NCI-H2107 (cell line): ENCODE data around the gene PIK3R5.
"Not testable (repeated sequence)": the region's sequence is repeated elsewhere in the genome, so short reads cannot be mapped to it uniquely, and the experiment has no call there.

ENCODE experiments used
- DNase-seq: peaks from one replicate; lab custom pipeline; 2025; lab: John Stamatoyannopoulos, UW

The PIK3R5 gene

DNA sequence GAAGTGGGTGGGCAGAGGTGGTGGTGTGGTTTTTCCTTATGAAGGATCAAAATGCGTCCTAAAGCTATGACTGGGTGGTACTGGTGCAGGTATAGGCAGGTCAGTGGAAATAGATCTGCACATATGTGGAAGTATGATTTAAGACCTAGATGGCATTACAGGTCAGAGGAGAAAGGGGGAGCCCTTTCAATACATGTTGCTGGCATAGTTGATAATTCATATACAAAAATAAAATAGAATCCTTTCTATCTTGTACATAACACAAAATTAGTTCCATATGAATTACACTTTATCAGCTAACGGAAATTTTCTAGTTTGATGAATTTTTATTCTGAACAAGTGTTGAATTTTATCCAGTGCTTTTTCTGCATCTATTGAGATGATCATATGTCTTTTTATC, 20.8 kb upstream of the PIK3R5 start:
- no peak for DNase-seq

DNA sequence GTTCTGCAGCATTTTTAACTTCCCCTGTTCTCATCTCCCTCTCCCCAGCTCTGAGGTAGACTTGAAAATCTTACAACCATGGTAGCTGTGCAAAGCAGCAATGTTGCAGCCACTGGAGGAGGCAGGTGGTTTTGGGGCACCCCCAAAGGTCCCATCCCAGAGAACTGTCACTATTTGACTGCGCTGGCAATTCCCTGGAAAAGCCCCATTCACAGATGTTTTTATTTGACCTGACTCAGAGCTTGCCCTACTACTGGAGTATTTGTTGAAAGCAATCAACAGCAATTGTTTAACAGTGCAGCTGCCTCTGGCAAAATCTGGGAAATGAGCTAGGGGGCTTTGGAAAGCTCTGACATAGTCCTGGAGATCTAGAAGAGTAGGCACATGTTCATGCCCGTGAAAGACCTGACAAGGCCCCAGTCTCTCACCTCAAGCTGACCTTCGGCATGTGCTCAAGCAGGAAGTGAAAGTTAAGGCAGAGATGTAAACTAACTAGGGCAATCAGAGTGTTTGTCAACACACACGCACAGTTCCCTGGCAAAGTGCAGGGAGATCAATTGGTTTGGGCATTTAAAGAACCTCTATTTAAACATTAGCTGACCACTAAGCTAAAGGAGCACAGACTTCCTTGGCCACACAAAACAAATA, 19.7 kb upstream of the PIK3R5 start:
- DNase-seq = no peak

- not testable (repeated sequence) for DNase-seq
Measured at GRCh38 chr17:8984225-8984624, 18.7 kb upstream of the PIK3R5 start.

- no peak for DNase-seq
Measured at GRCh38 chr17:8981443-8981842, 15.9 kb upstream of the PIK3R5 start.

DNA sequence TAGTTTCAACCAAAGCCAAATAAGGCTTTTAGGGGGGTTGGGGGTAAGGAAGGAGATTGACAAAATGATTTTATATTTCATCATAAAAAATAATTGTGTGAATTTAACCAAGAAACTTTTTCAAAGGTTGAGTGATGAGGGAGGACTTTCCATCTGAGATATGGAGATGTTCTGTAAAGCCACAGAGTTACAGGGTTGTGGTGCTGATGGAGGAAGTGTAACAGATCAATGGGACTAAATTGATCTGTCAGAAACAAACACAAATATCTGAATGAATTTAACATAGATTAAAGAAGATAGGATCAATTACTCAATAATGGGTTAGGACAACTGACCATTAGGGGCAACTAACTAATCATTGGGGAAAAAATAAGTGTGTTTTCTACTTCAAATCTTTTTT, 14.2 kb upstream of the PIK3R5 start:
- no peak for DNase-seq

DNA sequence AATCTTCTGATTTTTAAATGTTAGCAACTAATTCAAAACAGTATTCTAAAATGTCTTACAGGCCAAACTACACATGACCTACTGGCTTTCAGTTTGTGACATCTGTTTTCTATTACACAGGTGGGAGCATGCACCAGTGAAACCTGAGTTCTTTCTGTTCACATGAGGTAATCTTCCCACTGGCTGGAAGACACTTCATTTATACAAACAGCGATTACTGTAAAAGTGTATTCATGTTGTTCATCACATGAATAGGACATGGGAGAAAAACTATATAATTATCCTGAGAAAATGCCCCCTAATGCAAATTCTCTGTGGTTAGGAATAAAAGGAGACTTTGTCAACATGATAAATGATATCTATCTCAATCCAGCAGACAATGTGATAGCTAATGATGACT, 11.1 kb upstream of the PIK3R5 start:
- no peak for DNase-seq

DNA sequence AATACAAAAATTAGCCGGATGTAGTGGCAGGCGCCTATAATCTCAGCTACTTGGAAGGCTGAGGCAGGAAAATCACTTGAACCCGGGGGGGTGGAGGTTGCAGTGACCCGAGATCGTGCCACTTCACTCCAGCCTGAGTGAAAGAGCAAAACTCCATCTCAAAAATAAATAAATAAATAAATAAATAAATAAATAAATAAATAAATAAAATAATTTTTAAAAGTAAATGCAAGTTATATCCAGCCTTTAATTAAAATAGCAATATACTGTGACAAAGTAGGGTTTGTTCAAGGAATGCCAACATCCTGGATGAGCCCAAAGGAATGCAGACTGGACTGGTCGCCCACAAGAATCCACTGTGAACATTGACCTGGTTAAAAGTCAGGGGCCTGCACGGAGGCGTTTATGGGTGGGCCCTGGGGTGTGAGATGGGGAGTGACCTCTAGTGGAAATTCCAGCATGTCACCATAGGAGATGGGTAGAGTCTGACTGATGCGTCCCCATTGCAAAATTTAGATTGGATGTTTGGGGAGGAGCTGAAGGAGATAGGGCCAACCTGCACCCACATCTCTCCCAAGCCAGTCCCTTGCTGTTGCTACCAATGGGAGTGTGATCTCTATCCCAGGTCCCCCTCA, 9.7 kb upstream of the PIK3R5 start:
- no peak for DNase-seq

- DNase-seq = no peak
Measured at GRCh38 chr17:8969901-8970300, 4.4 kb upstream of the PIK3R5 start.

DNA sequence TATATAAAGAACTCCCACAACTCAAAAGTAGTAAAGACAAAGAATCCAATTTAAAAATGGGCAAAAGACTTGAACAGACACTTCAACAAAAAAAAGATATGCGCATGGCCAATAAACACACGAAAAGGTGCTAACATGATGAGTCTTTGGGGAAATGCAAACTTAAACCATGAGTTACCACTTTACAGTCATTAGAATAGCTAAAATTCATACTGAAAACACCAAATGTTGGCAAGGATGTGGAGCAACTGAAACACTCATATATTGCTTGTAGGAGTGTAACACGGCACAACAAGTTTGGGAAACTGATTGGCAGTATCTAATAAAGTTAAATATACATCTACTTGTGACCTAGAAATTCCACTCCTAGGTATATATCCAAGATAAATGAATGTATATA, 3.0 kb upstream of the PIK3R5 start:
- no peak for DNase-seq

- DNase-seq = no peak
Measured at GRCh38 chr17:8967861-8968260, 2.4 kb upstream of the PIK3R5 start.

DNA sequence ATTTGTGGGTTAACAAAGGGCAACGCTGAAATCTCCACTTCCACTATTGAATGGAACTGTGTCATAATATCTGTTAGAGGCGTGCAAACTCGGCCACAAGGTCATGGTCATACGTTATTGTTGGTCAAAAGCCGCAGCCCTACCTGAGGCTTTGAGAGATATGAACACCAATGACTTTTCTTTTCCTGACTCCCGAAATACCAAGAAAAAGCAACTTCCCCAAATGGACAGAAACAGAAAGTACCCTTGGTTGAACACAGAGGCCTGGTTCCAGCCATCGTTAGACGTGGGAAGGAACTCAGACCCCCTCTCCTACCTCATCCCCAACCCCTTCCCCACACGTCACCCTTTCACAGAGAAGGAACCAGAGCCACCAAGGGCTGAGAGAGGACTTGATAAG, 1.4 kb upstream of the PIK3R5 start:
- DNase-seq = no peak

GRCh38 chr17:8964801-8965393, 610 bp downstream of the PIK3R5 start:
- no peak for DNase-seq

GRCh38 chr17:8963647-8964258, 1.8 kb downstream of the PIK3R5 start:
- no peak for DNase-seq

DNA sequence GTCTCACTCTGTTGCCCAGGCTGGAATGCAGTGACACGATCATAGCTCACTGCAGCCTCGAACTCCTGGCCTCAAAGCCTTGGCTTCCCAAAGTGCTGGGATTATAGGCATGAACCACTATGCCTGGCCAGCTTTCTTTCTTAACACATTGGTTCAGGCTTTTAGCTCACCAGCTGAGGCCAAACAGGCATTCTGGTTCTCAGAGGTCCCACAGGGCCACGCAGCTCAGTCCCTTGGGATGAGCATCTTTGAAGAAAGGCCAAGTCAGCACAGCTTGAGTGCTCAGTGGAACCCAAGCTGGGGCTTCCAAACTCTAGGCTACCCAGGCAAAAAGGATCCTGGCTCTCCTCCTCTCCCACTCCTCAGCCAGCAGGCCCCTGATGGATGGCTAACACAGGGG, 2.5 kb downstream of the PIK3R5 start:
- no peak for DNase-seq

GRCh38 chr17:8961829-8962228, 3.7 kb downstream of the PIK3R5 start:
- DNase-seq = no peak

- no peak for DNase-seq
Measured at GRCh38 chr17:8960325-8961140, 5.0 kb downstream of the PIK3R5 start.

- no peak for DNase-seq
Measured at GRCh38 chr17:8959312-8959918, 6.1 kb downstream of the PIK3R5 start.

DNA sequence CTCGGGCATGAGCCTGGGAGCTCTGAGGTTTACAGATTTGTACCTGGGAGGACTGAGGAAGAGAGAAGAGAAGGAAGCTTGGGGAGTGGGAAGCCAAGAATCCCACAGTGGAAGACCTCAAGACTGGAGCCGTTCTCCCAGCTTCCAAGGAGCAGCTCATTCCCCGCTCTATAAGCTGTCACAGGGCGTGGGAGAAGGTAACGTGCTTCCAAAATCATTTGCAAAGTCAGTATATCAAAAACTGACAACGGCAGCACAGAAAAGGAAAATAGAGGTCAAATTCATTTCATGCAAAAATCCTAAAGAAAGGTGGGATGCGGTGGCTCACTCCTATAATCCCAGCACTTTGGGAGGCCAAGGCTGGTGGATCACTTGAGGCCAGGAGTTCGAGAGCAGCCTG, 7.8 kb downstream of the PIK3R5 start:
- DNase-seq = no peak

DNA sequence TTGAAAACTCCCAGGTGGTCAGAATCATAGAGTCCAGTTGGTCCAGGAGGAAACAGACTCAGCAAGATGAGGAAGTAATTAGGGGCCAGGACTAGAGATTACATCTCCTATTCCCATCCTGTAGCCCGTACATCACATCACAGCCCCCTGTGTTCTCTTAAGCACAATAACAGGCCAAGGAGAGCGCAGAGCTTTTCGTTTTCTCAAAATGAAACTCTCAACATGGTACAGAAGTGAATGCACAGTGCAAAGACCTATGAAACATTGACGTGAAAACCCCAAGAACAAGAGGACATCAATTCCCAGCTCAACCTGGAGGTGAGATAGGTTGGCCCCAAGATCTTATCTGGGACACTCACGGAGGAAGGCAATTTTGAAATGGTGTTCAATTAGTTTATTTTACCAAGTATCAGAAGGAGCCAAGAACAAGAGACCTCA, 9.0 kb downstream of the PIK3R5 start:
- DNase-seq = no peak

DNA sequence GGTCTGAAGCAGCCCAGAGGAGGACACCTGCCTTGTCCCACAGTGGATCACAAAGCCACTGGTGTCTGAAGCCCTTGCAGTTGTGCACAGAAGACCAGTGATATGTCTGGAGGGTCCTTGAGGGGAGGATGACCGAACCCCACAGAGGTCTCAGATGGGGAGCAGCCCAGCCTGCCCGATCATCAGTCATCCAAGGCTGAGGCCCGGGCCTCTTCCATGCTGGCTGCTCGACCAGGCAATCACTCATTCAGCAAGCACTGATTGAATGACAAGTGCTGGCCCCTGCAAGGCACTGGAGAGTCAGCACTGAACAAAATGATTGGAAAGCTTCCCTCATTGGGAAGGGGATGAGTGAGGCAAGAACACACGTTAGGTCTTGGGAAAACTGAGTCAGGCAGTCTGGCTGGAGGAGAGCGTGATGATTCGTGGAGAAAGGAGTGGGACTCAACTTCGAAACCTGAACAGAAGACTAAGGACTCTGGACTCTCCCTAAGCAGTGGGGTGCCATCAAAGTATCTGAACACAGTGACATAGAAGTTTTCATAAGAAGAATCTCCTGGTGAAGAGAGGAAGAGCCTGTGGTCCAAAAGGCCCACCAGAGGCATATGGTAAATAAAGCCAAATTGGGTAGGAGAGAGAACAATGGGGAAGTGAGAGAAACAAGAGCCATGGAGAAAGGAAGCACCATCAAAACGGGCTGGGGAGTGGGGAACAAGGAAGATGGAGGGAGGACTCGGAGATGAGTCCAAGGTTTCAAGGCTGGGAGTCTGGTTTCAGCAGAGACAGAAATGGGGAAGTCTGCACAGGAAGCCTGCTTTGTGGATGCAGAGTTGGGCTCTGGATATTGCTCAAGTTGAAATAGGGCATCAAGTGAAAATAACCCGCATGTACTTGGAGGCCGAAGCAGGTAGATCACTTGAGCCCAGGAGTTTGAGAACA, 10.2 kb downstream of the PIK3R5 start:
- DNase-seq = no peak

- no peak for DNase-seq
Measured at GRCh38 chr17:8954339-8954738, 11.2 kb downstream of the PIK3R5 start.
